ENCODE data around the gene DBR1.

DBR1 gene

GRCh38 chr3:138137861-138138260 is 36.9 kb downstream of the DBR1 start:
- Histone ChIP-seq H2AFZ (no peak overlapping the region), H3K79me2 (no peaks in the 10 kb centered on the region), H3K4me3 (ENCODE audit: low read depth, low read length) (no peak overlapping the region), H3K9ac (no peak overlapping the region), H3K27ac (no peak overlapping the region), H3K4me1 (no peaks in the 10 kb centered on the region), H3K4me2 (ENCODE audit: low read length) (no peak overlapping the region), H3K27me3 (ENCODE audit: control insufficient read depth, insufficient read depth, low read length) (no peaks in the 10 kb centered on the region), H3K36me3 (ENCODE audit: control insufficient read depth, insufficient read depth, low read length) (no peaks in the 10 kb centered on the region), H3K9me3 (ENCODE audit: control insufficient read depth, low read length) (no peaks in the 10 kb centered on the region)
- TF ChIP-seq CTCF (IDR thresholded peaks at IDR 0.05) = no peak

GRCh38 chr3:138136201-138136600 is 38.5 kb downstream of the DBR1 start:
- no peak overlapping the region for H3K4me2 ChIP-seq (ENCODE audit: low read length)
- H3K79me2 ChIP-seq = no peaks in the 10 kb centered on the region
- H2AFZ ChIP-seq = no peak overlapping the region
- H3K4me1 ChIP-seq = no peaks in the 10 kb centered on the region
- H3K27me3 ChIP-seq (ENCODE audit: control insufficient read depth, insufficient read depth, low read length) = no peaks in the 10 kb centered on the region
- no peak overlapping the region for H3K4me3 ChIP-seq (ENCODE audit: low read depth, low read length)
- no peak for TF ChIP-seq CTCF (IDR thresholded peaks at IDR 0.05)
- H3K9me3 ChIP-seq (ENCODE audit: control insufficient read depth, low read length) = no peaks in the 10 kb centered on the region
- H3K36me3 ChIP-seq (ENCODE audit: control insufficient read depth, insufficient read depth, low read length) = no peaks in the 10 kb centered on the region
- H3K27ac ChIP-seq = no peak overlapping the region
- no peak overlapping the region for H3K9ac ChIP-seq

- H3K4me1 ChIP-seq = no peaks in the 10 kb centered on the region
- no peak for TF ChIP-seq CTCF (IDR thresholded peaks at IDR 0.05)
- H3K9me3 ChIP-seq (ENCODE audit: control insufficient read depth, low read length) = no peaks in the 10 kb centered on the region
- no peak overlapping the region for H3K9ac ChIP-seq
- no peak overlapping the region for H3K27ac ChIP-seq
- H3K79me2 ChIP-seq = no peaks in the 10 kb centered on the region
- H2AFZ ChIP-seq = no peak overlapping the region
- no peaks in the 10 kb centered on the region for H3K36me3 ChIP-seq (ENCODE audit: control insufficient read depth, insufficient read depth, low read length)
- H3K4me3 ChIP-seq (ENCODE audit: low read depth, low read length) = no peak overlapping the region
- H3K4me2 ChIP-seq (ENCODE audit: low read length) = no peak overlapping the region
- H3K27me3 ChIP-seq (ENCODE audit: control insufficient read depth, insufficient read depth, low read length) = no peaks in the 10 kb centered on the region
Observed at GRCh38 chr3:138135833-138136194, 38.9 kb downstream of the DBR1 start.

GRCh38 chr3:138135146-138135832 is 39.4 kb downstream of the DBR1 start:
- Histone ChIP-seq H3K27ac (no peak overlapping the region), H3K79me2 (no peaks in the 10 kb centered on the region), H3K4me1 (no peaks in the 10 kb centered on the region), H3K36me3 (ENCODE audit: control insufficient read depth, insufficient read depth, low read length) (no peaks in the 10 kb centered on the region), H3K9me3 (ENCODE audit: control insufficient read depth, low read length) (no peaks in the 10 kb centered on the region), H3K4me3 (ENCODE audit: low read depth, low read length) (no peak overlapping the region), H3K9ac (no peak overlapping the region), H2AFZ (no peak overlapping the region), H3K4me2 (ENCODE audit: low read length) (no peak overlapping the region), H3K27me3 (ENCODE audit: control insufficient read depth, insufficient read depth, low read length) (no peaks in the 10 kb centered on the region)
- no peak for TF ChIP-seq CTCF (IDR thresholded peaks at IDR 0.05)

GRCh38 chr3:138132239-138132638 is 42.5 kb downstream of the DBR1 start, which contains the start of gene A4GNT:
A4GNT (minus strand) TSS chr3:138132390; CDS start chr3:138131256, 1,134 bp downstream.
- H2AFZ ChIP-seq = no peak within 1 kb of the TSS
- H3K4me3 ChIP-seq (ENCODE audit: low read depth, low read length) = no peak within 1 kb of the TSS
- no peak for TF ChIP-seq CTCF (IDR thresholded peaks at IDR 0.05)
- no peak within 1 kb of the TSS for H3K9ac ChIP-seq
- H3K4me2 ChIP-seq (ENCODE audit: low read length) = no peak within 1 kb of the TSS
- no peaks in the 10 kb centered on the region for H3K79me2 ChIP-seq
- H3K27me3 ChIP-seq (ENCODE audit: control insufficient read depth, insufficient read depth, low read length) = no peaks in the 10 kb centered on the region
- no peak within 1 kb of the TSS for H3K27ac ChIP-seq
- H3K9me3 ChIP-seq (ENCODE audit: control insufficient read depth, low read length) = no peaks in the 10 kb centered on the region
- H3K36me3 ChIP-seq (ENCODE audit: control insufficient read depth, insufficient read depth, low read length) = no peaks in the 10 kb centered on the region
- no peaks in the 10 kb centered on the region for H3K4me1 ChIP-seq

Measured in parathyroid adenoma (tissue), 2 donors.